Measurements from ENCODE around the gene CUEDC2. TPM values are rescaled to one million over a fixed set of nuclear protein-coding genes. Genes with fewer than 3 reads are reported as not detected.

Gene CUEDC2
- total RNA-seq, 4 donors from 2014 or later = 26.2 to 51.6 (median 35.6) TPM

DNA sequence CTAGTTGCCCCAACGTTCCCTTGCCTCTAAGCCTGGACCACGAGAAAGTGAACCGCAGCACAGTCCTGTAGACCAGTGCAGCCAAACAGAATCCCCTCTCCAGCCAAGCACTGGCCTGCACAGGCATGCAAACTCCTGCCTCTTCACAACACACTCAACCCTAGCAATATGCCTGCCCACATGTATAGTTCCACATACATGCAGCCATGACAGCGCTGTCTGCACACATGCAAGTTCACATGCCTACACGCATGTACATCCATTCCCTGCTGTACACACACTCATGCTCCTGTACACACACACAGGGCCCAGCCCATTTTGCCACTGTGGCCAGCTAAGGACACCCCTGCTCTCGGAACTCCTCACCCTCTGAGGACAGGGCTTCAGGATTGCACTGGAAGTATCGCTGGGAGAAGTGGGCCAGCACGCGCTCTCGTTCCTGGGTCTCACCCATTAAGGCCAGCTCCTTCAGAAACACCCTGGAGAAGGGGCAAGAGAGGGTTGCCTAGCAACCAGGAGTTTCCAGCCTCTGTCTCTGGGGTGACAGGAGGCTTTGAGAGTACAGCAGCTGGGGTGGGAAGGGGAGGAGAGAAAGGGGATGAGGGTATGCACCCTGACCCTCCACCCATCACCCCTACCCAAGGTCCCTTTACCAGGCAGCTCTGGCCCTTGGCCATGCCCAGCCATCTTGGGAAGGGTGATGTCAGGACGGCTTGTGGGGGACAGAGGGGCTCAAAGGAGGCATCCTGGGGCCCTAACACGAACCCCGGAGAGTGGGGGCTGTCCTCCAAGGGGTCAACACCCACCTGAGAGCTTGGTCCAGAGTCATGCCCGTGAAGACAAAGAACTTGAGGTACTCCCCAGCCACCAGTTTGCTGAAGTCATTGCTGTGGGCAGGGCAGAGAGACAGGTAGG is 20.8 kb downstream of the CUEDC2 start:
- no peak overlapping the region for H3K4me3 ChIP-seq
- intact Hi-C loops (cut with DNase I; ENCODE audit: low total_unique reads) = no loop called here
- H3K4me1 ChIP-seq = peaks cover 0 to 4% of the 10 kb centered on the region in 2 donors
- no peaks in the 10 kb centered on the region for H3K9me3 ChIP-seq
- H3K36me3 ChIP-seq = no peaks in the 10 kb centered on the region
- TF ChIP-seq POLR2A (IDR thresholded peaks at IDR 0.05) (no peak), CTCF (IDR thresholded peaks at IDR 0.05) (no peak)
- H3K27me3 ChIP-seq = peaks cover 0 to 13% of the 10 kb centered on the region in 2 donors
- H3K27ac ChIP-seq = no peak overlapping the region
- peak in 1 of 2 donors; percentile 9 for DNase-seq

- Histone ChIP-seq H3K27me3 (peaks cover 0 to 9% of the 10 kb centered on the region in 2 donors), H3K4me3 (peak overlapping the region; percentile 38 to 46), H3K36me3 (no peaks in the 10 kb centered on the region), H3K9me3 (no peaks in the 10 kb centered on the region), H3K27ac (peak overlapping the region; percentile 87 to 91), H3K4me1 (peaks cover 0 to 4% of the 10 kb centered on the region in 2 donors)
- TF ChIP-seq POLR2A (IDR thresholded peaks at IDR 0.05) = peak in 1 of 2 donors; percentile 55
- TF ChIP-seq CTCF (IDR thresholded peaks at IDR 0.05) = no peak
- intact Hi-C loops (cut with DNase I; ENCODE audit: low total_unique reads) = no loop called here
- DNase-seq = peak in 1 of 2 donors; percentile 54
These were observed 21.8 kb downstream of the CUEDC2 start for GRCh38 chr10:102410429-102411073.

- no peaks in the 10 kb centered on the region for H3K36me3 ChIP-seq
- H3K4me3 ChIP-seq = peak overlapping the region; percentile 38 to 46
- intact Hi-C loops (cut with DNase I; ENCODE audit: low total_unique reads) = no loop called here
- peaks cover 0 to 2% of the 10 kb centered on the region in 2 donors for H3K27me3 ChIP-seq
- TF ChIP-seq CTCF (IDR thresholded peaks at IDR 0.05) (no peak), POLR2A (IDR thresholded peaks at IDR 0.05) (no peak)
- H3K9me3 ChIP-seq = no peaks in the 10 kb centered on the region
- peak overlapping the region; percentile 87 to 91 for H3K27ac ChIP-seq
- H3K4me1 ChIP-seq = peaks cover 0 to 4% of the 10 kb centered on the region in 2 donors
- DNase-seq = peak in 1 of 2 donors; percentile 11
These were observed 22.6 kb downstream of the CUEDC2 start for GRCh38 chr10:102409604-102410428.

DNA sequence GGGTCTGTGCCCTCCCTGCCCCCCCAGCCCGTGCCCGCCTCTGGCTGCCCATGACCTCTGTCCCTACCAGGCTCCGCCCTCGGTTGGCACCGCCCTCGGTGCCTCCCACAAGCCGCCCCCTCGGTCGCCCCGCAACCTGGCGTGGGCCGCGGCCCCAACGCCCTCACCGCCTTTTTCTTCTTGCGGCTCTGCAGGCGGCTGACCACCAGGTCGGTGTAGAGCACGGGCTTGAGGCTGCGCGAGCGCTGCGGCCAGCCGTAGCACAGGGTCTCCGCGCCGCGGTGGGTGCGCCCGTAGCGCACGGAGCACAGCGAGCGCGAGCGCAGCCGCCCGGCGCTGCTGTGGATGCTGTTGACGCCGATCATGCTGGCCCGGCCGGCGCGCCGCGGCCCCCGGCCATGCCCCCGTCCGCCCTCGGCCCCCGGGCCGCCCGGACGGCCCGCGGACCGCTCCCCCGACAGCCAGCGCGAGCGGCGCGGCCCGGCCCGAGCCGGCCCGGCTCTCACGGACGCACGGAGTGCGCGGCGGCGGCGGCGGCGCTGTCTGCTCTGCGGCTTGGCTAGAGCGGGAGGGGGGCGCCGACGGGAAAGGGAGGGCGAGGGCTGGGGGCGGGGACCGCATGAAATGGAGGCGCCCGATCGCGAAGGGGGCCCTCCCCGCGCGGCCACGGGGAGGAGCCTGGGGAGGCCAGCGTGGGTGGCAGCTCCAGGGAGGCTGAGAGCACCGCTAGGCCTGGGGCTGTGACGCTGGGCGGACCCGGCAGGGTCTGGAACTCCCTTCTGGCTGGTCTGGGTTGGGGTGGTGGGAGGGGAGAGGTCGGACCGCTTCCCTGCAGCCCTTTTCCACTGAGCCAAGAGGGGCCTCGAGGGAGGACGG is 23.4 kb downstream of the CUEDC2 start:
- Histone ChIP-seq H3K4me1 (peaks cover 0 to 4% of the 10 kb centered on the region in 2 donors), H3K27me3 (no peaks in the 10 kb centered on the region), H3K4me3 (peak overlapping the region; percentile 33 to 46), H3K9me3 (no peaks in the 10 kb centered on the region), H3K36me3 (no peaks in the 10 kb centered on the region), H3K27ac (peak overlapping the region; percentile 87 to 91)
- DNase-seq = peak; percentile 78 to 84
- TF ChIP-seq POLR2A (IDR thresholded peaks at IDR 0.05) (peak in 1 of 2 donors; percentile 66), CTCF (IDR thresholded peaks at IDR 0.05) (no peak)
- intact Hi-C loops (cut with DNase I; ENCODE audit: low total_unique reads) = no loop called here
